Measurements from ENCODE around the gene KRT13.
A peak's percentile ranks its signal among the peaks of the same experiment; 100 is the strongest.

KRT13 gene

GRCh38 chr17:41512546-41513167 is 7.2 kb upstream of the KRT13 start:
- peak in 1 of 2 experiments; percentile 21 for DNase-seq (ENCODE audit: low read depth in 1 of 2, low spot score in 1 of 2)
- H3K27me3 ChIP-seq (ENCODE audit: insufficient read depth, poor library complexity, severe bottlenecking) = no peaks in the 10 kb centered on the region
- no peak overlapping the region for H3K4me3 ChIP-seq (replicated peaks; ENCODE audit: insufficient read depth, low read length)
- H3K27ac ChIP-seq (replicated peaks) = no peak overlapping the region
- peak; percentile 32; the same call in 1 of the 2 replicates for TF ChIP-seq SPI1 (IDR thresholded peaks at IDR 0.05; ENCODE audit: borderline replicate concordance, low read depth)
- no peak for TF ChIP-seq REST (IDR thresholded peaks at IDR 0.05; ENCODE audit: insufficient replicate concordance, low read depth)

- Histone ChIP-seq H3K27me3 (ENCODE audit: insufficient read depth, poor library complexity, severe bottlenecking) (no peaks in the 10 kb centered on the region), H3K27ac (replicated peaks) (no peak overlapping the region), H3K4me3 (replicated peaks; ENCODE audit: insufficient read depth, low read length) (no peak overlapping the region)
- TF ChIP-seq GABPA (IDR thresholded peaks at IDR 0.05; ENCODE audit: low read depth) (no peak), CTCF (IDR thresholded peaks at IDR 0.05; ENCODE audit: insufficient read depth, low read length) (no peak), SPI1 (IDR thresholded peaks at IDR 0.05; ENCODE audit: borderline replicate concordance, low read depth) (no peak), REST (IDR thresholded peaks at IDR 0.05; ENCODE audit: insufficient replicate concordance, low read depth) (no peak), POLR2AphosphoS5 (IDR thresholded peaks at IDR 0.05; ENCODE audit: low read depth) (no peak)
- no peak for DNase-seq (ENCODE audit: low read depth in 1 of 2, low spot score in 1 of 2)
Measured at GRCh38 chr17:41511716-41512115, 6.3 kb upstream of the KRT13 start.

GRCh38 chr17:41511116-41511515 is 5.7 kb upstream of the KRT13 start:
- TF ChIP-seq CTCF (IDR thresholded peaks at IDR 0.05; ENCODE audit: insufficient read depth, low read length) (no peak), POLR2AphosphoS5 (IDR thresholded peaks at IDR 0.05; ENCODE audit: low read depth) (no peak), GABPA (IDR thresholded peaks at IDR 0.05; ENCODE audit: low read depth) (no peak), REST (IDR thresholded peaks at IDR 0.05; ENCODE audit: insufficient replicate concordance, low read depth) (no peak), SPI1 (IDR thresholded peaks at IDR 0.05; ENCODE audit: borderline replicate concordance, low read depth) (no peak)
- no peak for DNase-seq (ENCODE audit: low read depth in 1 of 2, low spot score in 1 of 2)
- H3K27ac ChIP-seq (replicated peaks) = no peak overlapping the region
- no peaks in the 10 kb centered on the region for H3K27me3 ChIP-seq (ENCODE audit: insufficient read depth, poor library complexity, severe bottlenecking)
- no peak overlapping the region for H3K4me3 ChIP-seq (replicated peaks; ENCODE audit: insufficient read depth, low read length)
